ENCODE data around the gene UNC119. TPM values are rescaled to one million over a fixed set of nuclear protein-coding genes. Genes with fewer than 3 reads are reported as not detected.

The UNC119 gene
- total and polyA plus RNA-seq, 8 donors = 13.6 to 30.9 (median 17.2) TPM

Other genes with a start within 250 kb of the UNC119 start
- 10 to 100 TPM in 4 of 5 donors, 1 to 10 TPM in 1; 7.6 to 54.0 (median 21.4) TPM for gene TMEM97, start 233.4 kb downstream of the UNC119 start, total RNA-seq
- 10 to 100 TPM; 28.1 to 38.2 (median 31.3) TPM for gene TMEM97, start 233.4 kb downstream of the UNC119 start, polyA plus RNA-seq
- 10 to 100 TPM; 24.9 to 52.2 (median 47.3) TPM for gene IFT20, start 217.2 kb downstream of the UNC119 start, total RNA-seq
- 10 to 100 TPM; 75.9 to 95.6 (median 94.9) TPM for gene IFT20, start 217.2 kb downstream of the UNC119 start, polyA plus RNA-seq
- 10 to 100 TPM in 3 of 5 donors, 1 to 10 TPM in 2; 1.7 to 50.4 (median 19.3) TPM for gene TNFAIP1, start 216.9 kb downstream of the UNC119 start, total RNA-seq
- gene TNFAIP1, start 216.9 kb downstream of the UNC119 start, polyA plus RNA-seq = 10 to 100 TPM; 12.7 to 25.4 (median 21.4) TPM
- gene POLDIP2, start 195.1 kb downstream of the UNC119 start, total RNA-seq = 100 to 1,000 TPM in 1 of 5 donors, 10 to 100 TPM in 4; 41.9 to 118 (median 57.6) TPM
- gene POLDIP2, start 195.1 kb downstream of the UNC119 start, polyA plus RNA-seq = 10 to 100 TPM; 44.2 to 69.2 (median 63.8) TPM
- not detected for gene SEBOX, start 187.4 kb downstream of the UNC119 start, total RNA-seq
- gene SEBOX, start 187.4 kb downstream of the UNC119 start, polyA plus RNA-seq = not detected
- 1 to 10 TPM in 1 of 5 donors, under 1 TPM in 1, not detected in 3; 0.72 to 2.9 TPM for gene VTN, start 182.3 kb downstream of the UNC119 start, total RNA-seq
- gene VTN, start 182.3 kb downstream of the UNC119 start, polyA plus RNA-seq = 1 to 10 TPM in 2 of 3 donors, under 1 TPM in 1; 0.90 to 2.3 (median 1.1) TPM
- 10 to 100 TPM; 11.0 to 58.3 (median 15.2) TPM for gene SARM1, start 180.9 kb downstream of the UNC119 start, total RNA-seq
- 1 to 10 TPM; 4.6 to 6.9 (median 5.2) TPM for gene SARM1, start 180.9 kb downstream of the UNC119 start, polyA plus RNA-seq
- 10 to 100 TPM in 2 of 5 donors, 1 to 10 TPM in 2, under 1 TPM in 1; 0.87 to 31.5 (median 7.5) TPM for gene SLC46A1, start 146.4 kb downstream of the UNC119 start, total RNA-seq
- gene SLC46A1, start 146.4 kb downstream of the UNC119 start, polyA plus RNA-seq = 1 to 10 TPM in 2 of 3 donors, under 1 TPM in 1; 0.61 to 2.7 (median 2.5) TPM
- gene SLC13A2, start 79.0 kb downstream of the UNC119 start, total RNA-seq = 1 to 10 TPM in 1 of 5 donors, not detected in 4; 3.2 TPM
- gene SLC13A2, start 79.0 kb downstream of the UNC119 start, polyA plus RNA-seq = under 1 TPM in 1 of 3 donors, not detected in 2; 0.15 TPM
- 1 to 10 TPM in 1 of 5 donors, under 1 TPM in 1, not detected in 3; 0.43 to 9.3 TPM for gene FOXN1, start 46.3 kb downstream of the UNC119 start, total RNA-seq
- 1 to 10 TPM in 1 of 3 donors, not detected in 2; 2.4 TPM for gene FOXN1, start 46.3 kb downstream of the UNC119 start, polyA plus RNA-seq
- gene PIGS, start 18.9 kb upstream of the UNC119 start, total RNA-seq = 100 to 1,000 TPM in 1 of 5 donors, 10 to 100 TPM in 4; 14.7 to 105 (median 33.3) TPM
- 10 to 100 TPM; 19.2 to 25.7 (median 19.8) TPM for gene PIGS, start 18.9 kb upstream of the UNC119 start, polyA plus RNA-seq
- gene ALDOC, start 24.3 kb upstream of the UNC119 start, total RNA-seq = 10 to 100 TPM in 2 of 5 donors, 1 to 10 TPM in 2, under 1 TPM in 1; 0.89 to 21.1 (median 9.1) TPM
- 10 to 100 TPM in 2 of 3 donors, 1 to 10 TPM in 1; 8.7 to 54.8 (median 17.1) TPM for gene ALDOC, start 24.3 kb upstream of the UNC119 start, polyA plus RNA-seq
- gene SPAG5, start 46.4 kb upstream of the UNC119 start, total RNA-seq = 10 to 100 TPM in 2 of 5 donors, 1 to 10 TPM in 3; 1.2 to 48.7 (median 9.9) TPM
- gene SPAG5, start 46.4 kb upstream of the UNC119 start, polyA plus RNA-seq = 10 to 100 TPM in 1 of 3 donors, 1 to 10 TPM in 2; 4.4 to 16.4 (median 6.6) TPM
- 10 to 100 TPM in 3 of 5 donors, 1 to 10 TPM in 2; 9.3 to 36.2 (median 11.6) TPM for gene RSKR, start 61.6 kb upstream of the UNC119 start, total RNA-seq
- gene RSKR, start 61.6 kb upstream of the UNC119 start, polyA plus RNA-seq = 1 to 10 TPM in 2 of 3 donors, under 1 TPM in 1; 0.31 to 2.3 (median 1.2) TPM
- 100 to 1,000 TPM in 4 of 5 donors, 10 to 100 TPM in 1; 62.4 to 221 (median 194) TPM for gene BLTP2, start 92.5 kb upstream of the UNC119 start, total RNA-seq
- gene BLTP2, start 92.5 kb upstream of the UNC119 start, polyA plus RNA-seq = 10 to 100 TPM in 2 of 3 donors, 1 to 10 TPM in 1; 9.9 to 13.3 (median 12.2) TPM
- gene SDF2, start 109.3 kb upstream of the UNC119 start, total RNA-seq = 10 to 100 TPM; 43.7 to 88.1 (median 49.0) TPM
- gene SDF2, start 109.3 kb upstream of the UNC119 start, polyA plus RNA-seq = 10 to 100 TPM; 38.7 to 45.1 (median 40.8) TPM
- 100 to 1,000 TPM in 1 of 5 donors, 10 to 100 TPM in 4; 46.0 to 135 (median 89.2) TPM for gene SUPT6H, start 109.6 kb upstream of the UNC119 start, total RNA-seq
- gene SUPT6H, start 109.6 kb upstream of the UNC119 start, polyA plus RNA-seq = 10 to 100 TPM; 16.9 to 19.1 (median 17.7) TPM
- 1 to 10 TPM in 1 of 5 donors, under 1 TPM in 2, not detected in 2; 0.14 to 5.3 (median 0.92) TPM for gene PROCA1, start 159.3 kb upstream of the UNC119 start, total RNA-seq
- 1 to 10 TPM; 2.3 to 5.8 (median 2.6) TPM for gene PROCA1, start 159.3 kb upstream of the UNC119 start, polyA plus RNA-seq
- 100 to 1,000 TPM in 1 of 5 donors, 10 to 100 TPM in 4; 35.6 to 101 (median 95.5) TPM for gene RAB34, start 165.2 kb upstream of the UNC119 start, total RNA-seq
- 10 to 100 TPM; 53.1 to 80.1 (median 70.6) TPM for gene RAB34, start 165.2 kb upstream of the UNC119 start, polyA plus RNA-seq
- 1,000 to 10,000 TPM in 1 of 5 donors, 100 to 1,000 TPM in 4; 221 to 1,205 (median 504) TPM for gene RPL23A, start 167.4 kb upstream of the UNC119 start, total RNA-seq
- gene RPL23A, start 167.4 kb upstream of the UNC119 start, polyA plus RNA-seq = 1,000 to 10,000 TPM; 1,260 to 1,750 (median 1,417) TPM
- 10 to 100 TPM in 2 of 5 donors, 1 to 10 TPM in 1, not detected in 2; 2.6 to 21.0 (median 11.7) TPM for gene TLCD1, start 173.6 kb upstream of the UNC119 start, total RNA-seq
- gene TLCD1, start 173.6 kb upstream of the UNC119 start, polyA plus RNA-seq = 10 to 100 TPM in 1 of 3 donors, 1 to 10 TPM in 2; 6.3 to 13.0 (median 8.2) TPM
- gene NEK8, start 176.2 kb upstream of the UNC119 start, total RNA-seq = 10 to 100 TPM in 1 of 5 donors, 1 to 10 TPM in 3, not detected in 1; 2.8 to 17.8 (median 7.5) TPM
- 1 to 10 TPM; 2.8 to 3.4 (median 3.1) TPM for gene NEK8, start 176.2 kb upstream of the UNC119 start, polyA plus RNA-seq
- gene TRAF4, start 191.4 kb upstream of the UNC119 start, total RNA-seq = 100 to 1,000 TPM in 3 of 5 donors, 10 to 100 TPM in 2; 29.0 to 383 (median 151) TPM
- gene TRAF4, start 191.4 kb upstream of the UNC119 start, polyA plus RNA-seq = 10 to 100 TPM; 33.3 to 38.2 (median 34.4) TPM

Data from stomach (tissue), 8 donors.